DOHH2 (cell line): ENCODE results near the gene USP35.

Experiments
- H3F3A ChIP-seq: fragments of 200-600 bp; sonication (generic), shearing (Covaris generic); 2 replicates; pipeline ENCODE4 v1.6.0; 2016; ENCODE audit warnings: antibody characterized with exemption, mild to moderate bottlenecking; ENCODE audit not compliant: control insufficient read depth, insufficient read depth
- H3K27ac ChIP-seq: fragments of 200-600 bp; sonication (generic); 2 replicates; pipeline ENCODE4 v1.5.1; 2014; ENCODE audit warnings: low read depth, mild to moderate bottlenecking, low read length, moderate library complexity
- H3K27me3 ChIP-seq: fragments of 200-600 bp; sonication (generic); 2 replicates; pipeline ENCODE4 v1.6.1; 2014; ENCODE audit warnings: mild to moderate bottlenecking, low read length, mixed read lengths; ENCODE audit not compliant: control insufficient read depth
- H3K36me3 ChIP-seq: fragments of 200-600 bp; sonication (generic); 2 replicates; pipeline ENCODE4 v1.6.1; 2014; ENCODE audit warnings: mild to moderate bottlenecking, low read length, moderate library complexity, mixed read lengths; ENCODE audit not compliant: control insufficient read depth
- H3K4me1 ChIP-seq: fragments of 200-600 bp; sonication (generic); 2 replicates; pipeline ENCODE4 v1.6.1; 2014; ENCODE audit warnings: mild to moderate bottlenecking, low read length, mixed read lengths; ENCODE audit not compliant: control insufficient read depth
- H3K4me2 ChIP-seq: fragments of 200-600 bp; sonication (generic); 2 replicates; pipeline ENCODE4 v1.6.0; 2014; ENCODE audit warnings: mild to moderate bottlenecking, low read length, moderate library complexity
- H3K4me3 ChIP-seq: fragments of 200-600 bp; sonication (generic); 2 replicates; pipeline ENCODE4 v1.5.1; 2014; ENCODE audit warnings: mild to moderate bottlenecking, low read length, mixed read lengths
- H3K79me2 ChIP-seq: fragments of 200-600 bp; sonication (generic); 2 replicates; pipeline ENCODE4 v1.6.1; 2014; ENCODE audit warnings: mild to moderate bottlenecking, low read length, mixed read lengths; ENCODE audit not compliant: control insufficient read depth
- H3K9me2 ChIP-seq: fragments of 200-600 bp; sonication (generic); replicated peaks from 2 replicates; pipeline ENCODE4 v1.6.1; 2014; ENCODE audit warnings: mild to moderate bottlenecking, low read length, mixed read lengths; ENCODE audit not compliant: control insufficient read depth
- H3K9me3 ChIP-seq: fragments of 200-600 bp; sonication (generic); 2 replicates; pipeline ENCODE4 v1.6.1; 2014; ENCODE audit warnings: antibody characterized with exemption, low read length, mixed read lengths; ENCODE audit not compliant: control insufficient read depth, insufficient read depth
- H4K20me1 ChIP-seq: fragments of 200-600 bp; sonication (generic); 2 replicates; pipeline ENCODE4 v1.6.0; 2014; ENCODE audit warnings: low read depth, mild to moderate bottlenecking, antibody characterized with exemption, low read length, moderate library complexity; ENCODE audit not compliant: control insufficient read depth, insufficient read depth
- EZH2phosphoT487 ChIP-seq: fragments of 200-600 bp; sonication (generic); IDR thresholded peaks from 2 replicates; pipeline ENCODE4 v1.6.1; 2017; ENCODE audit warnings: borderline replicate concordance, mild to moderate bottlenecking, antibody characterized with exemption, low read length, moderate library complexity, mixed read lengths
- TF ChIP-seq, protein P1 (sequence below): fragments of 200-600 bp; sonication (generic); IDR thresholded peaks from one replicate; pipeline ENCODE4 v1.5.1; 2014; ENCODE audit warnings: antibody characterized with exemption, mild to moderate bottlenecking, low read depth, low read length; ENCODE audit not compliant: poor library complexity, severe bottlenecking

USP35 gene

DNA sequence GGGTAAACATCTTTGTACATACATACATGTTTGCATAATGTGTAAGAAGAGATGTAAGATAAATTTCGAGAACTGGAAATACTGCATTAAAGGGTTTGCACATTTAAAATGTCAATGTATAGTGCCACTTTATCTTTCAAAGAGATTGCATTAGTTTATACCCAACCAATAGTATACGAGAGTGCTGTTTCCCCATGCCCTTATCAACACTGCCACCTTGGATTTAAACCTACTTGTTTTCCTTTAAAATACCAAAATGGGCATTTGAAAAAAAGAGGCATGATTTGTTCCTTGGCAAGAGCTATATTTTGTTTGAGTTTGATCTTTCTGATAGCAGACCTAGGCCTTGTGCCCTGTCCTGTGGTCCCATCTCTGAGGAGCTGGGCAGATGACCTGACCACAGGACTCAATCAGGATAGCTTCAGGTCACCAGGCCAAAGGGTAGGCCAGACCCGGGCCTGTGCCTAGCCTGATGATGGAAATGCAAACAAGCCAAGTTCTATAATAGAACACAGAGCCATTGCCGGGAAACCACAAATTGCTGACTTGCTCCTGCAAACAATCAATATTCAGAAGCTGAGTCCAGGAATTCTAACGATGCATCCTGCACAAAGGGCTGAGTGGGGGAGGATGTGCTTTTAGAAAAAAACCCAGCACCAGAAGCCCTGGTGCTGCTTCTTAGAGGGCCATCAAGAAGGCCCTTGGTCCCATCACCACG is 32.4 kb upstream of the USP35 start:
- H4K20me1 ChIP-seq, result no peaks in the 10 kb centered on the region
- no peak overlapping the region for H3K4me3 ChIP-seq
- no peaks in the 10 kb centered on the region for H3K4me1 ChIP-seq
- no peak for TF ChIP-seq EZH2phosphoT487
- TF ChIP-seq, protein P1, sequence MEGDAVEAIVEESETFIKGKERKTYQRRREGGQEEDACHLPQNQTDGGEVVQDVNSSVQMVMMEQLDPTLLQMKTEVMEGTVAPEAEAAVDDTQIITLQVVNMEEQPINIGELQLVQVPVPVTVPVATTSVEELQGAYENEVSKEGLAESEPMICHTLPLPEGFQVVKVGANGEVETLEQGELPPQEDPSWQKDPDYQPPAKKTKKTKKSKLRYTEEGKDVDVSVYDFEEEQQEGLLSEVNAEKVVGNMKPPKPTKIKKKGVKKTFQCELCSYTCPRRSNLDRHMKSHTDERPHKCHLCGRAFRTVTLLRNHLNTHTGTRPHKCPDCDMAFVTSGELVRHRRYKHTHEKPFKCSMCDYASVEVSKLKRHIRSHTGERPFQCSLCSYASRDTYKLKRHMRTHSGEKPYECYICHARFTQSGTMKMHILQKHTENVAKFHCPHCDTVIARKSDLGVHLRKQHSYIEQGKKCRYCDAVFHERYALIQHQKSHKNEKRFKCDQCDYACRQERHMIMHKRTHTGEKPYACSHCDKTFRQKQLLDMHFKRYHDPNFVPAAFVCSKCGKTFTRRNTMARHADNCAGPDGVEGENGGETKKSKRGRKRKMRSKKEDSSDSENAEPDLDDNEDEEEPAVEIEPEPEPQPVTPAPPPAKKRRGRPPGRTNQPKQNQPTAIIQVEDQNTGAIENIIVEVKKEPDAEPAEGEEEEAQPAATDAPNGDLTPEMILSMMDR, result no peak
- H3K79me2 ChIP-seq, result no peaks in the 10 kb centered on the region
- H3K36me3 ChIP-seq, result no peaks in the 10 kb centered on the region
- no peaks in the 10 kb centered on the region for H3F3A ChIP-seq
- no peak overlapping the region for H3K27ac ChIP-seq
- no peaks in the 10 kb centered on the region for H3K9me3 ChIP-seq
- H3K9me2 ChIP-seq, result no peaks in the 10 kb centered on the region
- H3K4me2 ChIP-seq, result no peak overlapping the region
- H3K27me3 ChIP-seq, result no peaks in the 10 kb centered on the region

DNA sequence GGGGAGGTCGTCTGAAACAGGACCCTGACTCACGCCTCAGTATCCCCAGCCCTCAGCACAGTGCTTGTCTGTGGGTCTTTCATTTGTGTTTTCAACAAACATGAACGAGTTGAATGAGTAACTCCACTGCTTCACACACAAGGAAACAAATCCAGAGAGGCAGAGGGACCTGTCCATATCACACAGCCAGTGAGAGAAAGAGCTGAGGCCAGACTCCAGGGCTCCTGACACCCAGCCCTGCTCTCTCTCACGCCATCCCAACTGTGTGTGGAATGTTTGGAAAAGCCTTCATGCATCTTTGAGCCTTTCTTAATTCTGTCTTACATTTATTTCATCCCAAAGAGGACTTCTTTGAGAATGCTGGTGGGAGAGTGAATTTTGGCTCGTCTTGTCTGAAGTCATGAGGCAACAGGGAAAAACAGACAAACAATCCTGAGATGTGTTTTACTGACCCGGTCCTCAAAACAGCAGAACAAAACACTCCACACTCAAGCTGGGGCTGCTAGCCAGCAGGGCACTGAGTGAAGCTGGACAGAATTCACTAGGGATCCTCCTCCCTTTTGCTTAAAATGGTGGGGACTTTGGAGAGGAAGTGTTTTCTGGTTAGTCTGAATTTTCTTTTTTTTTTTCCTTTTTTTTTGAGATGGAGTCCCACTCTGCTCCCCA is 29.6 kb upstream of the USP35 start:
- no peaks in the 10 kb centered on the region for H3K9me3 ChIP-seq
- no peaks in the 10 kb centered on the region for H3K4me1 ChIP-seq
- H4K20me1 ChIP-seq, result no peaks in the 10 kb centered on the region
- no peaks in the 10 kb centered on the region for H3K9me2 ChIP-seq
- no peaks in the 10 kb centered on the region for H3K79me2 ChIP-seq
- no peak overlapping the region for H3K27ac ChIP-seq
- H3K4me2 ChIP-seq, result no peak overlapping the region
- TF ChIP-seq, protein P1, result no peak
- TF ChIP-seq EZH2phosphoT487, result no peak
- no peaks in the 10 kb centered on the region for H3F3A ChIP-seq
- H3K27me3 ChIP-seq, result no peaks in the 10 kb centered on the region
- H3K4me3 ChIP-seq, result no peak overlapping the region
- no peaks in the 10 kb centered on the region for H3K36me3 ChIP-seq

DNA sequence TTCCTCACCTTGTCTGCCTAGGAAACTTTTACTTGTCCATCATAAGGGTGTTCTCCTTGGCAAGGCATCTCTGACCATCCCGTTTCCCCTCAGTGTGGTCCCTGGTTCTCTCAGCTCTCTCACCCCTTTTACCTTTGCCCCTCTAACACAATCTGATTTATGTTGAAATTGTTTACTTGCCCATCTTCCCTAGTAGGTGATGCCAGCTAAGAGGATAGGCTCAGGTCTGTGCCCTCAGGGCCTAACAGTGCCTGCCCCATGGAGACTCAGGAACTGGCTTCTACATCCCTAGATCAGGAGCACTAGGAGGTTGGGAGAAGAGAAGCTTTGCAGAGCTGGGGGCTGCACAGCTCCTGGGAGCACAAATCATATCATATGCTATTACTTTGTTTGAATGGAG is 28.2 kb upstream of the USP35 start:
- Histone ChIP-seq H3K27me3 (no peaks in the 10 kb centered on the region), H3K4me2 (no peak overlapping the region), H3K9me3 (no peaks in the 10 kb centered on the region), H3F3A (no peaks in the 10 kb centered on the region), H3K4me1 (no peaks in the 10 kb centered on the region), H3K27ac (no peak overlapping the region), H3K36me3 (no peaks in the 10 kb centered on the region), H3K79me2 (no peaks in the 10 kb centered on the region), H3K9me2 (no peaks in the 10 kb centered on the region), H3K4me3 (no peak overlapping the region), H4K20me1 (no peaks in the 10 kb centered on the region)
- no peak for TF ChIP-seq EZH2phosphoT487
- TF ChIP-seq, protein P1, result no peak
